ENCODE data around the gene TRPM2.

Gene TRPM2

DNA sequence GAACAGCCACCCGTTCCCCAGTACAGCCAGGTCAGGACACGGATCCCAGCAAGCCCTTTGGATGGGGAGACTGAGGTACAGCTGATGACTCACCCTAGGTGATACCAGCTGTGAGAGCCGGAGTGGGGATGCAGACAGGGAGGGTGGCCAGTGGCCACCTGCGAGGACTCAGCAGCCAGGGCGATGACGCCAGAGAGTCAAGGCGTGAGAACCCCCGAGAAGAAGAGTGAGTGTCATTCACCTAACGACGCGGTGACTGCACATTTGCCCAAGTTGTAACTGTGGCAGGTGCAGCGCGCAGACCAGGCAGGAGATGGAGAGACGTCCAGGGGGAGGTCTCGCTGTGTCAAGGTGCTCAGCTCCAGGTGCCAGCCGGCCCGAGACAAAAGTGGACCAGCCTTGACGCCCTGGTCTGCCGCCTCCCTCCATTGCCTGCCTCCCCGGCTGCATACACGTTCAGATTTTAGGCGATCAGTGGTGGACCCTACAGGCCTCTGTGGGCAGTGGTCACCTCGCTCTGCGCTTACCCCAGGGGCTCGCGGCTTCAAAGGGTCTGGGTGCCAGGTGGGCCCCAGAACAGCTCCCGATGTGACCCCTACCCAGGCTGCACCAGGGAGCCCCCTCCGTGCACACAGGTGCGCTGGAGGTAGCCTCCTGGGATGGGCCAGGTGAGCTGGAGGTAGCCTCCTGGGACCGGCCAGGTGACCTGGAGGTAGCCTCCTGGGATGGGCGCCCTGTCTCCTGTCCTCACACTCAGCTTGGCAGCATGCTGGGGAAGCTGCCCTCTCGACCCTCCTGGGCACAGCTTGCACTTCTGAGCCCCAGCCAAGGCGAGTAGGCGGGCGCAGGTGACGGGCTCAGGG lies 113.8 kb downstream of the TRPM2 start:
- no peak for DNase-seq

DNA sequence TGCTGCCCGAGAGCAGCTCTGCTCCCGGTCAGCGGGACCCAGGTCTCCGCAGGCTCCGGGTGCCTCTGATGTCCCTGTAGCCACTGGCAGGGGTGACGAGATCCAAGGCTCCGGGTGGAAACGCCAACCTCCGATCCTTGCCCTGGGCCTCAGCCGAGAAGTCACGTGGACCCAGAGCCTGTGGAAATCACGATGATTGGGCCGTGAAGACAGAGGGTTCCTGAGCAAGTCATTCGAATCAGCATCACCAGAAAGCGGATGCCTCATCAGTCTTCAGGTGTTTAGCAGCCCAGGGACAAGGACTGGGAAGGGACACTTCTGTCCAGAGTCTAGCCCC lies 114.4 kb downstream of the TRPM2 start:
- DNase-seq = no peak

DNA sequence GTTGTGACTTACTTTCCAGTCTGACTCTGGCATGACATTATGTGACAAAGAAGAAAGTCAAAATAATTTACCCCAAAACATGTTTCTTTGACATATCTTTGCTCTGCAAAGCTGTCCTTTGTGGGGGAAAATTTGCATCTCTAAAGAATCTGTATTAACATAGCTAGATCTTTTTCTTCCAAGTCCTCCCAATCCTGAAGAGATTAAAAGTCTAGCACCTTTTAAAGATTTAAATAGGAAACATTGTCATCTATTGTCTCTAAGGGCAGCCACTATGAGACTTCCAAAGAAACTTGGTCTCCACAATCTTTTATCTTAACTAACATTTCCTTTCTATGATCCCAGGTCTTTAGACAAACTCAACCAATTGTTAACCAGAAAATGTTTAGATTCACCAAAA lies 117.9 kb downstream of the TRPM2 start:
- DNase-seq = no peak

DNA sequence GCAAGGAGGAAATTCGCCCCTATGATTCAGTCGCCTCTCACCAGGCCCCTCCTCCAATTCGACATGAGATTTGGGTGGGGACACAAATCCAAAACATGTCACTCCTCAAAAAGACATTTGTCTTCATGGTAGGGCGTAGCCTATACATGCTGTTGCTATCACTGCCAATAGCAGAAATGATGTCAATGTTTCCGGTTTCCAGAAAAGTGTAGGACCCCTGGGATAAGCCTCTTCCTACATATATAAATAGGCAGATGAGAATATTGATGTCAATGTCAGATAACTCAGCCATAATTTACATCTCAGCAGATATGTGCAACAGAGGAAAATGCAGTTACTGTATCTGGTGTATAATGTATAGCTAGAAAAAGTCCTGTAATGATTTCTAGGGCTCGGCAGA lies 118.6 kb downstream of the TRPM2 start:
- no peak for DNase-seq

DNA sequence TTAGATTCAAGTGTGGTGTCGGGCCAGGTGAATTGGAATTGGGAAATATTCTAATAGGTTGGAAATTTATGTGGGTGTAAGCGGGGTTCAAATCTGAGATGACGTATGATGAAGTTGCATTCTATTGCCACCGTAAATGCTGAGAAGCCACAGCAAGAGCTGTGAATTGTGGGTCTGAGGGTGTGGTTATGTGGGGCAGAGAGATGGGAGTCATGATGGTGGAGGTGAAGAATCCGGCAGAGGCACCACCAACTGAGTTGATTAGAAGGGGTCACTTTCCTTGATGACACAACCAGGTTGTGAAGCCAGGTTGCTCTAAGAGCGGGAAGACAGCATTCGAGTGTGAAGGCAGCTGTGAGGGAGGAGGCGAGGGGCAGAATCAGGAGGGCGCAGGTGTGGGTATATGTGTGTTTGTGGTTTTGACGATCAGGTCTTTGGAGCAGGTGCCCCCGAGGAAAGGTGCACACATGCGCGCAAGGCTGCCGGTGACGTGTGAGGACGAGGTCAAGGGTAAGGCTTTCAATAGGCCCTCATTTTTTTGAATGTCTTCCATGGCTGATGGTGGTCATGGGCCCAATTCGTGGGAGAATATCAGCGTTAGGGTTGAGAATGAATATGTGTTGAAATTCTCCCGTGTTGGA lies 120.6 kb downstream of the TRPM2 start:
- no peak for DNase-seq

DNA sequence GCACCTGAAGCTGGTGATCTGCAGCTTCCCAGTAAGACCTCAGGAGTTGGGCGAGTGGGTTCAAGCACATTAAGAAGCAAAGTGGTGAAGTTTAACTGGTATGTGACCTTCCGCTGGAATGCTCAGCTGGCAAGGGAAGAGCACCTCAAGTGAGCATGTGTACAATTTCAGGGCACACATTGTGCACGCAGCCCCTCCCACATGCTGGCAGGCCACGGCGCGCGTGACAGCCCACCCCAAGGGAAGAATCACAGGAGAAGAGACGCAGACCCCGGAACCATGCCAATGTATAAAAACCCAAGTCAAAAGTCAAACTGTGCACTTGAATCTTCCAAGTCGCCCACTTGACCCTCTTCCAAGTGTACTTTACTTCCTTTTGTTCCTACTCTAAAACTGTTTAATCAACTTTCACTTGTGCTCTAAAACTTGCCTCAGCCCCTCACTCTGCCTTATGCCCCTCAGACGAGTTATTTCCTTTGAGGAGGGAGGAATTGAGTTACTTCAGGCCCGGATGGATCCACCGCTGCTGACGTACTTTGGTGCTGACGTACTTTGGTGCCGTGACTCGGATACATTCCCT lies 121.9 kb downstream of the TRPM2 start:
- DNase-seq = no peak

DNA sequence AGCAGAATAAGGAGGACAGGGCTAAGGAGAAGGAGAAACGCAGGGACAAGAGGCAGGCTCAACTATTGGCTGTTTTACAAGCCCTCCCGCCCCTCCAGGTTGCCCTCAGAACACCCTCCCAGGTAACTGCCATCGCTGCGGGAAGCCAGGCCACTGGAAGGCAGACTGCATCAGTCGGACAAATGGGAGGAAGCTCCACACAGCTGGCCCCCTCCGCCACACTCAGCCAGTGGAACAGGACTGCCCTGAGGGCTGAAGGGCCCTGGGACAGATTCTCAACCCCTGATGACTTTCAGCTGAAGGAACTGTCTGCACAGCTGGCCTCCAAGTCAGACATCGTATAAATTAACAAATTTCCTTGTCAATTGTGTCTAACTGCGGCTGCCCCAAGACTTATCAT lies 123.7 kb downstream of the TRPM2 start:
- no peak for DNase-seq

DNA sequence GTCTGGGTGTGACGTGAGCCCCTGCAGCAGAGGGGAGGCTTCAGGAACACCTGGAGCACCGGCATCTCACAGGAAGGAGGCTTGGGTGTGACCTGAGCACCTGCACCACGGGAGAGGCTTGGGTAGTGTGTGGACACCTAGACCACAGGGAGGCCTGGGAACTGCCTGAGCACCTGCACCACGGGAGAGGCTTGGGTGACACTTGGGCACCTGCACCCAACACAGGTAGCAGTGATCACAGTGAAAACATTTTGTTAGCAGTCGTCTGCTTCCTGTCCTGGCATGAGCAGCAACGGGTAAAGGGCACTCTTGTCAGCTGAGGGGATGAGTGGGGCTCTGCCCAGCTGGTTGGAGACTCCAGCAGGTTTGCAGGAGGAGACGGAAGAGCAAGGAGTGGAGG lies 124.3 kb downstream of the TRPM2 start:
- no peak for DNase-seq

DNA sequence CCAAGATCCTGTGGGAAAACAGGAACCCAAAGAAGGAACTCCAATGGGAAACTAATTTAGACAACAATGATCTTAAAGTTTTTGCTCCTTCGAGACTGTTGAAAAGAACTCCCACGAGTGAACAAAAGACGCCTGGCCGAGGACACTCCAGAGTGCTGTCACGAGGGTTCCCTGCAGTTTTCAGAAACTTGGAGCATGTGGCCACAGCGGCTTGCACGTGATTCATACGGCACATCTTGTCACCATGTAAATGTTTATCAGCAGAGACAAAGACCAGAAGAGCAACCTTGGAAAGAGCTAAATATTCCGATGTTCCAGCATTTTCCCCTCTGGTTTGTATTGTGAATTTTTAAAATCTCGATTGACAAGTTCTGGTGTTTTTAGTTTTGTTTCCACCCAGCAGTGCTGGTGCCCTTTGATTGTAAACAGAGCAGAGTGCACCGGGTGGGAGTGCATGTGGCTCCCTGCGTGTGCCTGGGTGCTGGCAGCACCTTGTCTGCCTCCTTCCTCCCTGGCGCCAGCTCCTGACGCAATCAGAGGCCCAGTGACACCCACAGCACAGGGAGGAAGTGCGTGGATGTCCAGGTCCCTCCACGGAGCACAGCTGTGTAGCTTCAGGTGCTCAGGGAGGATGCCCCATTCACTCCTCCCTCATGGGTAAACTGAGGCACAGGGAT lies 124.8 kb downstream of the TRPM2 start:
- no peak for DNase-seq

DNA sequence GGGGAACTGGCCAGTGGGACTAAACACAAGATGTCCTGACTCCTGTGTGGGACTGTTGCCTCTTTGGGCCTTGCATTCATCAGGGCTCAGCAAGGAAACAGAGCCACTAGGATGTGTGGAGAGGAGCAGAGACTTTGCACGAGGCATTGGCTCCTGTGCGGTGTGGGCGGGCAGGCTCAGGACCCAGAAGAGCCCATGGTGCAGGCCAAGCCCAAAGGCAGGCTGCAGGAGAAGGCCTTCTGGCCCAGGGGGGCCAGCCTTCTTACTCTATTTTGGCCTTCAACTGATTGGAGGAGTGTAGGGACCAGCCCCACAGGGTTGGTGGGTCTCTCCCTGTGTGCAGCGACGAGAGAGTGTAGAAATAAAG lies 125.4 kb downstream of the TRPM2 start:
- no peak for DNase-seq

DNA sequence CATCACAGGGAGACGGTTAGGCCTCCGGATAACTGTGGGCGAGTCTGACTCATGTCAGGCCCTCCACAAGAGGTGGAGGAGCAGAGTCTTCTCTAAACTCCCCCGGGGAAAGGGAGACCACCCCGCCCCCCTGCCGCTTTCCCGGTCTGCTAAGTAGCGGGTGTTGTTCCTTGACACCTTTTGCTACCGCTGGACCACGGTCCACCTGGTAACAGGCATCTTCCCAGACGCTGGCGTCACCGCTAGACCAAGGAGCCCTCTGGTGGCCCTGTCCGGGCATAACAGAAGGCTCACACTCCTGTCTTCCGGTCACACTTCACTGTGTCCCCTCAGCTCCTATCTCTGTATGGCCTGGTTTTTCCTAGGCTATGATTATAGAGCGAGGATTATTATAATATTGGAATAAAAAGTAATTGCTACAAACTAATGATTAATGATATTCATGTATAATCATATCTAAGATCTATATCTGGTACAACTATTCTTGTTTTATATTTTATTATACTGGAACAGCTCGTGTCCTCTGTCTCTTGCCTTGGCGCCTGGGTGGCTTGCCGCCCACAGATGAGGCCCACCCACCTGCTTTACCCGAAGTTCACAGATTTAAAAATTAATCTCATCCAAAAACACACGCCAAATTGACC lies 126.3 kb downstream of the TRPM2 start:
- DNase-seq = peak; percentile 32

DNA sequence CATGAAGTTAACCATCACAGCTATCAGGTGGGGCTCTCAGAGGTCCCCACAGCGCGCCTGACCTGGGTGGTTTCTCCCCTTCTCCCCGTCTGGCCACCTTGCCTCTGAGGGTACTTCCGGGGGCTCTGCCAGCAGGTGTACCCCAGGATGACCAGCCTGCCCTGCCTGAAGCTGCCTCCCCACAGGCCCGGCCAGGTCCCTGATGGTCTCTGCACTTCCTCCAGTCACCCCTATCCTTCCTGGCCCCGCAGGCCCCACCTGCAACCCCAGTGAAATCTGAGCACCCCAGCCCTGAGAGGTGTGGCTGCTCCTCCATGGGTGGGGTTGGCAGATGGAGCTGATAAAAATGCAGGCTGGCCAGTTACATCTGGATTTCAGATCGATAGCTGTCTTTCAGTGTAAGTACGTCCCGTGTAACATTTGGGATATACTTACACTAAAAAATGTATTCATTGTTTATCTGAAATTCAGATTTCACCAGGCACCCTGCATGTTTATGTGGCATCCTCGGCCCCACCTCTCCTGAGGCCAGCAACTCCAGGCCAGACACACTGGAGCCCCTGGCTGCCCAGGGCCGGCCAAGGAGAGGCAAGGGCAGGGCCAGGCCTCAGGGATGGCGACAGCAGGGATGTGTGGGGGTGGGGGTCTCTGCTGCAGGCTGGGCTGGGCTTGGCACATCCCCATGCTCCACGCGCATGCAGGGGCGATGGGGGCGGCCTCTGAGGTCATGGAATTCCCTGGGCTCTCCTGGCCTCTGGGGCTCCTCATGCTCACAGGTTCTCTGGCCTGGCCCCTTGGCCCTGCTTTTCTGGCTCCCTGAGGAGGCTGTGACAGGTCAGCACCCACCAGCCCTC lies 127.0 kb downstream of the TRPM2 start:
- DNase-seq = no peak

DNA sequence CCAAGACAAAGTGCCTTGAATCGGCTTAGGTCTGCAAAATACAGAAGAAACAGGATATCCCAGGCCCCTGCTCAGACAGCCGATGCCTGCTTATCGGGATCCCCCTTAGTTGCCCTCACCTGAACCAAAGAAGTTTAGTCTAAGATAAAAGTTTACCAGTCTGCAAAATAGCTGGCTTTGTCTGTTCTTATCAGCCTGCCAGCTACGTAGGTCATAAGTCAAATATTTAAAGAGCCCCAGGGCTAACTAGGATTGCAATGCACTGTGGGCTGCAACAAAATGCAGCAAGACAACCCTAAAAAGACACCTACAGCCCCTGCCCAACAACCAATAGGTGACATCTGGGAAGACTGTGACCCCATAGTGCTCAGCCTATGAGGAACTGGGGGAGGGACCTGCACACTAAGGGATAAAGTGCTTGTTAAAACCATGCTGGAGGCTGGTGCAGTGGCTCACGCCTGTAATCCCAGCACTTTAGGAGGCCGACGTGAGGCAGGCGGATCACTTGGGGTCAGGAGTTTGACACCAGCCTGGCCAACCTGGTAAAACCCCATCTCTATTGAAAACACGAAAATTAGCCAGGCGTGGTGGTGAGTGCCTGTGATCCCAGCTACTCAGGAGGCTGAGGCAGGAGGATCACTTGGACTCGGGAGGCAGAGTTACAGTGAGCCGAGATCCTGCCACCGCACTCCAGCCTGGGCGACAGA lies 129.3 kb downstream of the TRPM2 start:
- no peak for DNase-seq

DNA sequence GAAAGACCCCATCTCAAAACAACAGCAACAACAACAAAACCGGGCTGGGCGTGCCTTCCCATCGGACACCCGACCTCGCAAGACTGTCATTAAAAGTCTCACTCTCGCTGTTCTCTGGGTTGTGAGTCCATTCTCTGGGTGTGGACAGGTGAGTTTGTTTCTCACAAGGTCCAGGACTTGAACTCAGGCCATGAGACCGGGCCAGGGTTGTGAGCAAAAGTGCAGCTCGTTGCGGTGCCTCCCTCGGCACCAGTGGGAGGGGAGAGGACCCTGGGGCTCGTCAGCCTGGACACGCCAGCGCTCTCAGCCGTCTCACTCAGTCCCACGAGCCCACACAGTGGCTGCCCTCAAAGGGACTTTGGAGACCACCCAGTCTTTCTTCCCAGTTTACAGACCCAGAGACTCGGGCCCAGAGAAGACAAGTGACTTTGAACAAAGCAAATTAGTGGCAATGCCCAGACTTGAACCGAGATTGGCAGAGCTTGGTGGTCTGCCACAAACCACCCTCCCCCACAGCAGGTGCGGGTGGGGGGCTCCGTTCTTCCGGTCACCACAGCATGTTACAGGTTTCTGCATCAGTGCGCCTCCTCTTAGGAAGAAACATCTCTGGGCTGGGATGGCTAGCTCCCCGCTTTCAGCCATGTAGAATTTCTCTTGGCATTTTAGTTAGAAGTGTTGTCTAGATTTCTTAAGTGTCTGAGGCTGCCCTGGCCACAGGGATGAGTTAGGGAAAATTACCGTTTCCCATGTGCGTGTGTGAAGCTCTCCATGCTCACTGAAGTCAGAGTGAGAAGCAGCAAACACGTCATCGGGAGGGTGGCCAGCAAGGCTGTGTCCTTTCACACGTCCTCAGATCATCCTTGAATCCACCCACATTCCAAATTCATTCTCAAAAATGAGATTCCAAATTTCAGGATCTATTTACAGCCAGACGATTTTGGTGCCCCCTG lies 130.1 kb downstream of the TRPM2 start:
- DNase-seq = no peak

DNA sequence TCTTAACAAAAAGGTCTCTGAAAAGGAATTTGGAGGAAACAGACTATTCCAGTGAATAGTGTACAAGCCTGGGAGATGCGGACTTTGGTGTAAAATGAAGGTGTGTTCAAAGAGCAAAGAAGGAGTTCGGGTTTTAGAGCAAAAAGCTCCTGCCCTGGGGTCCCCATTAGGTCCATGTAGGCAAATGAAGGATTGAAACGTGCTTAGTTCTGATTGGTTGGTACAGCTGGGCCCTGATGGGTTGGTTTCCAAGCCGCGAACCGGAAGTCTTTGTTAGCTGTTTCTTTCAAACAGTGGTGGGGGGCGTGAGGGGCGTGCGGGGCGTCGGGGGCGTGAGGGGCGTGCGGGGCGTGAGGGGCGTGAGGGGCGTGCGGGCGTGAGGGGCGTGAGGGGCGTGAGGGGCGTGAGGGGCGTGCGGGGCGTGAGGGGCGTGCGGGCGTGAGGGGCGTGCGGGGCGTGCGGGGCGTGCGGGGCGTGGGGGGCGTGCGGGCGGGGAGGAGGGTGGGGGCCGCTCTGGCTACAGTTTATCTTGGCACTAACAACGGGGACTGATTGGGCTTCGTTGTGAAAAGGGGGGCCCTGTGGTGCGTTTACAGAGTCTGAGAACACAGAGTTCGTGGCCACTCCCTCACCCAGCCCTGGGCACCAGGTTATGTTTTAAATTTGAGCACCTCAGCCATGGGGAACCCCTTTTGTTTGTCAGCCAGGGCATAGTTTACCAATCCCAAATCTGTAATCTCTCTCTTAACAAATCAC lies 131.3 kb downstream of the TRPM2 start:
- no peak for DNase-seq

DNA sequence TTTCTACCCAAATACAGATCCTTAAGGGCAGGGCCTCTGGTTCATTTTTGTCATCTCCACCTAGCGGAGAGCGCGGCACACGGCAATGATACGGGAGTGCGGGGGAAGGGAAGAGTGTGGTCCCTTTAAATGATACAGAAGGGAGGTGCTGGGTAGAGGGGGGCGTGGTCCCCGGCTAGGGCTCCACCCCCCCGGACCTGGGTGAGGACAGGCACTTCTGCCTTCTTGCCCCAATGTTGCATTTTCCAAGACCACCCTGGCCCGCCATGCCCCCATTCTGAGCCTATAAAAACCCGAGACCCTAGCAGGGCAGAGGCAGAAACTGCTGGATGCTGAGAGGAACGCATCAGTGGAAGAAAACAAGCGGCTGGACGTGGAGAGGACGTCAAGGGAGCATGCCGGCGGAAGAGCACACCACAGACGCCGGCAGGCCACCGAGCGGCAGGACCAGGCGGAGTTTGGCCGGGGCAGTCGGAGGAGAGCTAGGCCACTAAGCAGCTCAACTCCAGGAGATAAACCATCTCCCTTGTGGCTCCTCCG lies 131.9 kb downstream of the TRPM2 start:
- DNase-seq = peak; percentile 32

DNA sequence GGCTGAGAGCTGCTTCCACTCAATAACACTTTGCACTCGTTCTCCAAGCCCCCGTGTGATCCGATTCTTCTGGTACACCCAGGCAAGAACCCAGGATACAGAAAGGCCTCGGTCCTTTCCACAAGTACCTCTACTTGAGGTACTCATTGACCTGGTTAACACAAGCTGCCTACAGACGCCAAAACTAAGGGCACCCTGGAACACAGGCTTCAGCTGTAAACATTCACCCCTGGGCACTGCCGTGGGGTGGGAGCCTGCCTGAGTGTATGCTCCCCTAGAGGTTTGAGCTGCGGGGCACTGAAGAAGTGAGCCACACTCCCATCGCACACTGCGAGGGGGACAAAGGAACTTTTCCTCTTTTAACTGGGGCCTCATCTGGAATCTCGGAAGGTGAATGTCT lies 132.4 kb downstream of the TRPM2 start:
- no peak for DNase-seq

DNA sequence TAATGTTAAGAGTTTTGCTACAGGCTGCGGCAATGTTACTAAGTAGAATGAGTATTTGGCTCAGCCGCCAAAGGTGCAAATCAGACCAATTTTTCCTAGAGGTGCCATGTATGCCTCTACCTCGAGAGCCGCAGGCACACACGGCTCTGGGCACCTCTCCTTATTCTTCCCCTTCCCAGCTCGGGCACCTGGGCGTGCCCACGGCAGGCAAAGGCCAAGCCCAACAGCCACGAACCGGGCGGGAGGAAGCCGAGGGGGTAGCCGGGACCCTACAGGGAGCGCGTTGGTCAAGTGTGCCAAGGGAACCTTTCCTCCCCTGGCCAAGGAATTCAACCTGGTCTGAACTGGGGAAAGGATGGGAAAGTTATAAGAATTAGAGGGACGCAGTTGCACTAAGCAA lies 132.9 kb downstream of the TRPM2 start:
- no peak for DNase-seq

DNA sequence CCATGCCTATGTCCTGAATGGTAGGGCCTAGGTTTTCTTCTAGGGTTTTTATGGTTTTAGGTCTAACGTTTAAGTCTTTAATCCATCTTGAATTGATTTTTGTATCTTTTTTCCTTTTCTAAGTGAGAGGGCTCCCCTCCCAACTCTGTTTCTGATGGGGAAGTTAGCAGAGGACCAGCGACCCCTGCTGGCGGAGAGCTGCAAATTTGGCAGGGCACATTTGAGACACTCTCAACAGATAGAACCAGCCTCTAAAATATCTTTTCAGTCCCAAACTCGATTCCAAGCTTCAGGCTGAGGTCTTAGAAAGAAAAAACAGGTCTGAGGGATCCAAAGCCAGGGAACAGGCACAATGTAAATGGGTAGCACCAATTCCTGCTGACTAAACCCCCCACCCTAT lies 134.4 kb downstream of the TRPM2 start:
- DNase-seq = peak; percentile 53
